Uterus (tissue), 2 donors: Measurements from ENCODE around the gene ANKLE1.

Experiments
- POLR2A ChIP-seq, 2 donors: fragments of 450-650 bp; IDR thresholded peaks; one replicate each; pipeline ENCODE4 v1.6.1; 2016; ENCODE audit warnings: antibody characterized with exemption in 2 of 2, mild to moderate bottlenecking in 1 of 2, moderate library complexity in 1 of 2
- TF ChIP-seq, protein P1 (sequence below), 4 experiments: fragments of 200-600 bp in 2 of 4; fragments of 450-650 bp in 2 of 4; sonication (generic) in 2 of 4; IDR thresholded peaks; one replicate each; pipeline ENCODE4 v1.5.1; 2016 to 2019; ENCODE audit warnings: antibody characterized with exemption in 4 of 4, mild to moderate bottlenecking in 2 of 4, moderate library complexity in 1 of 4

DNA sequence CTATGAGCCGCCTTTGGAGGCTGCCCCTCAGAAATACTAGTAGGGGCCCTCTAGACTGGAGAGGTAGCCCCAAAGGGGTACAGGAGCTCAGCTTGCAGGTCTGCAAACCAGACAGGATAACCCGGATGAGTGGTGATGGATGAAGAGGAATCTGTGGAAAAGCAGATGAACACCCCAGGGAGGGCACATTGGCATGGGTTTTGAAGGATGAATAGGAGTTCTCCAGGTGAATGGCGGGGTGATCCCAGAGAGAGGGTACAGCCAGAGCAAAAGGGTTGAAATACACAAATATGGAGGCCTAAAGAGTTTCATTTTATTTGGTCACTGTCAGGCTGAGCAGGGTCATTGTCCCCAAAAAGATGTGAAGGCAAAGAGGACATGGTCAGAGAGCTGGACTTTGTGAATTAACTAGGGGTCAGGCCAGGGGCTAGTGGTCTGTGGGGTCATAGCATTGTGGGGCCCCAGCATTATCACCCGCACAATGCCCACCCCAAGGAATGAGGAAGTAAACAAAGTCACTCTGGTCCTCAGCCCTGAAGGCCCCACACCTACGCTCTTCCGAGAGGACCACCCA, 40.8 kb upstream of the ANKLE1 start:
- TF ChIP-seq, protein P1, sequence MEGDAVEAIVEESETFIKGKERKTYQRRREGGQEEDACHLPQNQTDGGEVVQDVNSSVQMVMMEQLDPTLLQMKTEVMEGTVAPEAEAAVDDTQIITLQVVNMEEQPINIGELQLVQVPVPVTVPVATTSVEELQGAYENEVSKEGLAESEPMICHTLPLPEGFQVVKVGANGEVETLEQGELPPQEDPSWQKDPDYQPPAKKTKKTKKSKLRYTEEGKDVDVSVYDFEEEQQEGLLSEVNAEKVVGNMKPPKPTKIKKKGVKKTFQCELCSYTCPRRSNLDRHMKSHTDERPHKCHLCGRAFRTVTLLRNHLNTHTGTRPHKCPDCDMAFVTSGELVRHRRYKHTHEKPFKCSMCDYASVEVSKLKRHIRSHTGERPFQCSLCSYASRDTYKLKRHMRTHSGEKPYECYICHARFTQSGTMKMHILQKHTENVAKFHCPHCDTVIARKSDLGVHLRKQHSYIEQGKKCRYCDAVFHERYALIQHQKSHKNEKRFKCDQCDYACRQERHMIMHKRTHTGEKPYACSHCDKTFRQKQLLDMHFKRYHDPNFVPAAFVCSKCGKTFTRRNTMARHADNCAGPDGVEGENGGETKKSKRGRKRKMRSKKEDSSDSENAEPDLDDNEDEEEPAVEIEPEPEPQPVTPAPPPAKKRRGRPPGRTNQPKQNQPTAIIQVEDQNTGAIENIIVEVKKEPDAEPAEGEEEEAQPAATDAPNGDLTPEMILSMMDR (IDR thresholded peaks at IDR 0.05): no peak
- TF ChIP-seq POLR2A (IDR thresholded peaks at IDR 0.05): no peak
